ENCODE results near the gene NAIF1.

Gene NAIF1

DNA sequence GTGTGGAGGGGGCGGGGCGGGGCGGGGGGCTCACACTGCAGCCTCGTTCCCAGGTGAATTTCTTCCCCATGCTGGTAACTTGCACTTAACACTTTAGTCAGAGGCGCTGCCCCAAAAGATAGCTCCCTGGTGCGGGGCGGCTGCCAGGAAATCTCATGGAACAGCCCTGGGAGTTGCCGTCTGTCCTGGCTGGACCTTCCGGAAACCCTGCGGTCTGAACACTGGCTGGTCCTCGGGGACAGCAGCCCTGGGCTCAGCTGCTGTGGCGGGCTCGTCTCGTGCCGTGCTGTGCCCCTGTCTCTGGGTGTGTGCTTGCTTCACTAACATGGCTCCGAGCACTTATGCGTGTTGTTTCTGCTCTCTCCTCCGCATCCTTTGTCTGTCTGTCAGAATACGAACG, 34.6 kb upstream of the NAIF1 start:
- DNase-seq = no peak

- DNase-seq = no peak
These were observed 34.1 kb upstream of the NAIF1 start for GRCh38 chr9:128101231-128101661.

- no peak for DNase-seq
These were observed 33.5 kb upstream of the NAIF1 start for GRCh38 chr9:128100581-128100980.

DNA sequence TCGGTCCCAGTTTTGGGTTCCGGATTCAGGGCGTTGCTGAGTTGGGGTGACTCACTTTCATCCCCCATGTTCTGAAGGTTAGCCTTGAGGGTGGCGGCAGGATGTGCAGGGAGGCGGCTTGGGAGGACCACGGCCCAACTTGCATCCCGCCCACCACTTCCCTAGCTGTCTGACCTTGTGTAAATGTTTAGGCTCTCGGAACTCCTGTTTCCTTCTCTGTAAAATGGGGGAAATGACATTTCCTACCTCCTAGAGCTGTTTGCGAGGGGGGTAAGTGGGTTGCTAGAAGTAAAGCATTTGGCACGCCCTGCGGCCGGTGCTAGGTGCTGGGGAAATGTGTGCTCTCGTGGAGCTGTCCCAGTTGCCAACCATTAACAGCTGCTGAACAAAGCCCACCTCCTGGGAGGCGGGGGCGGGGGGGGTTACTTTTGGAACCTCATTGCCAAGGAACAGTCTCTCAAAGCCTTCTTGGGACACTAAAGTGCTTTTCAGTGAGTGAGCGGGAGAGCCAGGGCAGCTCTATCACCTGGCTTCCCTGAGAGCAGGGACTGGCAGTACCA, 32.9 kb upstream of the NAIF1 start:
- no peak for DNase-seq

DNA sequence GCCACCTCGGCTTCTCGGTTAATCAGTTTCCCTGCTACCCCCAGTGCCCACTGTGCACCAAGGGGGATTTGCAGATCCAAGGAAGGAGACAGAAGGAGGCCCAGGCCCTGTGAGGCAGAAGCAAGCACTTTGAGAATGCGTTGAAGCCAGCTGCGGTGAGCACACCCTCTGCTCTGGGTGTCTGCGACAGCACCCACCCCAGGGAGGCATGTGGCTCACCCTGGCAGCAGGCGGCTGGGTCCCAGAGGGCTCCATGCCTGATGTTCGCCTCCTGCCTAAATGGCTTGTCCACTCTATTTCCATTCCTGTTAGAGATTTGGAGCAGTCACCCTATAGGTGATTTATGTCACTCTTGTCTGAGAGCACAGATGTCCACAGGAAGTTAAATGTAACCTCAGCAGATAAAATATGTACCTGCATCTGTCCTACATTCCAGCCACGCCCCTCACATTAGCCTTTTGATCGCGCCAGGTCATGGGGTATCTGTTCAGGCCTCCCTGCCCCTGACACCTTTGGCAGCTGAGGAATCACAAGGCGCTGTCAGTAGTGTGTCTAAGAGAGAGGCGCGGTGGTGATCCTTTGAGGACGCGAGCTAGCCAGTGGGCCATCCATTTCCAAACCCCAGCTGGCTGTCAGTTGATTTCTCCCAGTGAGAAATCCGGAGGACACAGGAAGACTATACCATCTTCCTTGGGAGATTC, 32.3 kb upstream of the NAIF1 start:
- no peak for DNase-seq

GRCh38 chr9:128098297-128099230, 31.4 kb upstream of the NAIF1 start:
- peak; percentile 45 to 63 for DNase-seq

DNA sequence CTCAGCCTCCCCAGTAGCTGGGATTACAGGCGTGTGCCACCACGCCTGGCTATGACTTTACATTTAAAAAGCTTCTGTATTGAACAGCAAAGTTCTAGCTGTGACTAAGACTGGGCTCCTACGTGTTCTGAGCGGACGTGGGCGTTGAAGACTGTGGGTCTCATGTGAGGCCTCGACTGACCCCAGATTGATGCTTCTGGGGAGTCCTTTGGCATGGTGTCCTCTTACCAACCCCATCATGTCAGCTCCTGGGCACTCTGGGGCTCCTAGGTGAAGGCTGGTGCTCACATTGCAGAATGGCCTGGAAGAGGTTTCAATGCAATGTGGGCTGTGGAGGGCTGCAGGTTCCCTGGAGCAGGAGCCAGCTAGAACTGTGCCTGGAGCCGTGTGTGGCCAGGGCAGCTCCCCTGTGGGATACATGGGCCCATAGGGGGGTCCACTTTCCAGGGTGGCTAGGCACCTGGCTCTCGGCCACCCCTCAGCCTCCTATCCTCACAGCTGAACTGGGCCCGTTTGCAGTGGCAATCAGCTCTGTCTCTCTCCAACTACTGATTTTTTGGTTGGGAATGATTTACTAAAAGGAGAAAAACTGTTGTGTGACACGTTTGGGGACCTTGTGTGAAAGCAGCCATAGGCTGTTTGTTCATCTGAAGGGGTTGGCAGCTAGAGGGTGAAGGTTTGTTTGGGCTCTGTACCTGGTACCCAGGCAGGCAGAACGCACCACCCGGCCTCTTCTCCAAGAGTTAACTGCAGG, 30.6 kb upstream of the NAIF1 start:
- DNase-seq = no peak

GRCh38 chr9:128096616-128097536, 29.8 kb upstream of the NAIF1 start:
- DNase-seq = no peak

- no peak for DNase-seq
These were observed 27.9 kb upstream of the NAIF1 start for GRCh38 chr9:128094950-128095544.

- peak; percentile 42 to 67 for DNase-seq
These were observed 27.2 kb upstream of the NAIF1 start for GRCh38 chr9:128094166-128094949.

GRCh38 chr9:128093011-128093410, 25.9 kb upstream of the NAIF1 start:
- DNase-seq = no peak

DNA sequence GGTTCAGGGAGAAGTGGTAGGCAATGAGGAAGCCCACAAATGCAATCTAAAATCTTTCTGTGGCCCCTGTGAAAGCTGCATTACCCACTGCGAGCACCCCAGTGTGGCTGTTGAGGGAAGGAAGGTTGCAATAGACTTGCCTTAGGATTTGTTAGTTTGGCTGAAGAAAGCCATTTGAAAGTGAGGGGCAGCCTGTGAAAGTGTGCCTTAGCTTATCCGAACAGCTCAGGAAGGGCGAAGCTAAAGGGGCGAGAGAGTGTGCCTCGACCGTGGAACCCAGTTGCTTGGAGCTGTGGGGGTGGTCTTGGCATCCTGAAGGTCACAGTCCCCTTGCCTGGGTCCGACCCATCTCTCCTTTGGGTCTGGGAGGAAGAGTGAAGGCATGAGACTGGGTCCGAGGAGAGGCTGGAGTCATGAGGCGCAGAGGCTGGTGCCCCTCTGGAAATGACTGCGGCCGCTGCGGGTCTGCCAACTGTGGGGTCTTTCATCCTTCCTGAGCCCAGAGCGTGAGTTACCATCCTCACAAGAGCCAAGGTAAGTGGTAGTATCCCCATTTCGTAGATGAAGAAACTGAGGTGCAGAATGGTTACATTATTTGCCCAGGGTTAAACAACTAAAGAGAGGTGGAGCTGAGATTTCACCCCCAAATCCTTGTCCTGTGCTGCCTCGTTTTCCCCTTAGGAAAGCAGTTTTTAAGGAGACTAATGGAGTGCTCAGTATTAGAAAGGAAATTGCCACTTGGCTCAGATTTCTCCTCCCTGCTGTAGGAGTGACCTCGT, 25.3 kb upstream of the NAIF1 start:
- DNase-seq = no peak

GRCh38 chr9:128091571-128091970, 24.5 kb upstream of the NAIF1 start:
- no peak for DNase-seq

GRCh38 chr9:128091144-128091543, 24.0 kb upstream of the NAIF1 start:
- no peak for DNase-seq

- no peak for DNase-seq
These were observed 22.2 kb upstream of the NAIF1 start for GRCh38 chr9:128089299-128089698.

DNA sequence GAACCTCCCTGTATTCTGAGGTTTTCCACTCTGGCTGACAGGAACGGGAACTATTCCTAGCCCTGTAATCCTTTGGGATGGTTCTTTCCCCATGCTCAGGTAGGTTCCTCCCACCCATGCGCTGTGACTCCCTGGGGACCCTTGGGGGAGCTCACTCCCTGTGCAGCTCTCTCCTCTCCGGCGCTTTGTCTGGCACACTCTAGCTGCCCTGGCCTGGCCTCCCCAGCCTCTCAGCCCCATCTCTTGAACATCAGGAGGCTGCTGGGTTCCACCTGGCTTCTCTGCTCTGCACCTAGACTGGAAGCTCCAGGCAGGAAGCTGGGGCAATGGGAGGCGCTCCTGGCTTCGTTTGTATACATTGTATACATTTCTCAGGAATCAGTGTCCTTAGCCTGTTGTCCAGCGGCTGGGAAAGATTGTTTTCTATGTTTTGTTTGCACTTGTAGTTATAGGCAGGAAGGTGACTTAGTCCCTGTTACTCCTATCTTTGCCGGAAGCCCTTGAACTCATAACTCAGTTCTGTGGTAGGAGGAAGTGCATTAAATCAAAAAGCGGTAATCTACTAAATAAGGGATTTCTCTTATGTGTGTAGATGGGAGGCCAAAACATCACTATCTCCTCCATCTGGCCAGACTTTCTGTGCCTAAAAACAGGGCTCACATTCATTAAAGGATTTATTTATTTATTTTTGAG, 21.3 kb upstream of the NAIF1 start:
- no peak for DNase-seq

GRCh38 chr9:128087262-128087661, 20.1 kb upstream of the NAIF1 start:
- DNase-seq = no peak

DNA sequence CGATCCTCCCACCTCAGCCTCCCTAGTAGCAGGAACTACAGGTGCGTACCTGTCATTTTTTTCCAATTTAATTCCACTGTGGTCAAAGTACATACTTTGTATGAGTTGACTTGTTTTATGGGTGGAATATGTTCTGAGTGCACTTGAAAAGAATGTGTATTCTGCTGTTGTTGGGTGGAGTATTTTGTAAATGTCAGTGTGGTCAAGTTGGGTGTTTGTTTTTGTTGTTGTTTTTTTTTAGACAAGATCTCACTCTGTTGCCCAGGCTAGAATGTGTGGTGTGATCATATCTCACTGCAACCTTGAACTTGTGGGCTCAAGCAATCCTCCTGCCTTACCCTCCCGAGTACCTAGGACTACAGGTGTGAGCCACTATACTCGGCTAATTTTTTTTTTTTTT, 18.8 kb upstream of the NAIF1 start:
- DNase-seq = no peak

- DNase-seq = no peak
These were observed 17.6 kb upstream of the NAIF1 start for GRCh38 chr9:128084746-128085145.

Measured in NCI-H187 (cell line).